GM12872 (cell line): ENCODE results near the gene FARS2.

ENCODE experiments used
- TF ChIP-seq, protein P1 (sequence below): IDR thresholded peaks from 3 replicates; pipeline ENCODE4 v1.5.1; 2011; ENCODE audit warnings: low read depth, mild to moderate bottlenecking, low read length, moderate library complexity; ENCODE audit not compliant: insufficient read depth

The FARS2 gene

DNA sequence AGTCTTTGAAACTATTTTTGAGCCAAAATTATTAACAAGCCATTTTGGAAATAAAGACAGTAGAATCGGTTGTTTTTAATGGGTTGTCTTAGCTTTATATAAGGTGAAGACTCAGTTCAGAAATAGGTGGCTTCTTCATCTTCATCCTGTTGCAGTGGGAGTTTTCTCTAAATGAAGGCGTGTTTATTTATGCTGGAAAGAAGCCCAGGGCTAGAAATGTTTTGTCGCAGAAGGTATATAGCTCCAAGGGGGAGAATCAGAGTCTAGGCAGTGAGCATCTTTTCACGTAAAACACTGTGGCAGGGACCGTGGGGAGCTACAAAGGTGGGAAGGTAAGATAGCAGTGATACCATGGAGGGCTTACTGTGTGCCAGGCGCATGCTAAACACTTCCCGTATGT is 34.3 kb downstream of the FARS2 start:
- TF ChIP-seq, protein P1, sequence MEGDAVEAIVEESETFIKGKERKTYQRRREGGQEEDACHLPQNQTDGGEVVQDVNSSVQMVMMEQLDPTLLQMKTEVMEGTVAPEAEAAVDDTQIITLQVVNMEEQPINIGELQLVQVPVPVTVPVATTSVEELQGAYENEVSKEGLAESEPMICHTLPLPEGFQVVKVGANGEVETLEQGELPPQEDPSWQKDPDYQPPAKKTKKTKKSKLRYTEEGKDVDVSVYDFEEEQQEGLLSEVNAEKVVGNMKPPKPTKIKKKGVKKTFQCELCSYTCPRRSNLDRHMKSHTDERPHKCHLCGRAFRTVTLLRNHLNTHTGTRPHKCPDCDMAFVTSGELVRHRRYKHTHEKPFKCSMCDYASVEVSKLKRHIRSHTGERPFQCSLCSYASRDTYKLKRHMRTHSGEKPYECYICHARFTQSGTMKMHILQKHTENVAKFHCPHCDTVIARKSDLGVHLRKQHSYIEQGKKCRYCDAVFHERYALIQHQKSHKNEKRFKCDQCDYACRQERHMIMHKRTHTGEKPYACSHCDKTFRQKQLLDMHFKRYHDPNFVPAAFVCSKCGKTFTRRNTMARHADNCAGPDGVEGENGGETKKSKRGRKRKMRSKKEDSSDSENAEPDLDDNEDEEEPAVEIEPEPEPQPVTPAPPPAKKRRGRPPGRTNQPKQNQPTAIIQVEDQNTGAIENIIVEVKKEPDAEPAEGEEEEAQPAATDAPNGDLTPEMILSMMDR, result no peak

DNA sequence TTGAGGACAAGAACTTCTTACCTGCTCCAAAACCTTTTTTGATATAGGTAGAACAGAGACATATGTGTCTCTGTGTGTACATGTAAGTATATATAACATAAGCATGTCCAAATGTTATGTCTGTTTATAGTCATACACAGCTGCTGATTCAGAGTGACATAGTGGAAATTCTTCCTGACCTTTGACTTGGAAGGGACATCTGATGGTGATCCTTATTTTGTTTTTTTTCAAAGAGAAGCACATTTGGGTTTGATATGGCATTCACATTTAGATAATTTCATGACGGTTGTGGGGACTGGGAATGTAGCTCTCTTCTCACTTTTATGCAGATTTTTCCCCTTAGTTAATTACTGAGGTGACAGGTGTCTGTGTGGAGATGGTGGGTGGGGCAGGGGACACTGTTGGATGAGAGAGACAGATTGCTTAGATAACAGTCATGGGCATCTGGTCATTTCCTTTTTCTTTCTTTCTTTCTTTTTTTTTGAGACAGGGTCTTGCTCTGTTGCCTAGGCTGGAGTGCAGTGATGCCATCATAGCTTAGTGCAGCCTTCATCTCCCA is 39.0 kb downstream of the FARS2 start:
- TF ChIP-seq, protein P1, result no peak

DNA sequence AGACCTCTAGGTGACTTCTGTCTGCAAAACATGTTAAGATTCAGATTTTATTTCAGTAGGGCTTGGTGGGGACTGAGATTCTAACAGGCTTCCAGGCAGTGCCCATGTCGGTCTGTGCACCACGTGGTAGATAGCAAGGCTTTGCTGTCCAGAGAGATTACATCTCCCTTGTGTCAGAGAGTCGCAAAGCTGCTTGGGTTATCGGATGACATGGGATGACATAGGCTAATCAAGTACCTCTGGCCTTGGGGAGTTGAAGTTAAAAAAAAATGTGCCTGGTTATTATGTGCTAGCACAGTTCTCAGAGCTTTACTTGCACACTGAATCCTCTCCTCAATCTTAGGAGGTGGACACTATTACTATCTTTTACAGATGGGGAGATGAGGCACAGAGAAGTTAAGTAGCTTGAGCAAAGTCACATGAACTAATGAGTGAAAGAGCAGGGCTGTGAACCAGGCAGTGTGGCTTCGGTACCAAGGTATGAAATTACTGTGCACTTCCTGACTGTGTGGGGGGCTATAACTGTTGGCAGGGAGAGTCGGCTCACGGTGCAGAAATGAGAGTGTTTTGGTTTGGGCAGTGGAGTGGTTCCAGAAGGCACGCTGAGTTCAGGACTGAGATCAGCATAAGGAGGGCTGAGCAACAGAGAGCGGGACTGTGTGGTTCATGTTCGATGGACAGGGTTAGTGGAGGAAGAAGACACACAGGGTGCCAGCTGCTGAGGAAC is 41.1 kb downstream of the FARS2 start:
- TF ChIP-seq, protein P1, result no peak

DNA sequence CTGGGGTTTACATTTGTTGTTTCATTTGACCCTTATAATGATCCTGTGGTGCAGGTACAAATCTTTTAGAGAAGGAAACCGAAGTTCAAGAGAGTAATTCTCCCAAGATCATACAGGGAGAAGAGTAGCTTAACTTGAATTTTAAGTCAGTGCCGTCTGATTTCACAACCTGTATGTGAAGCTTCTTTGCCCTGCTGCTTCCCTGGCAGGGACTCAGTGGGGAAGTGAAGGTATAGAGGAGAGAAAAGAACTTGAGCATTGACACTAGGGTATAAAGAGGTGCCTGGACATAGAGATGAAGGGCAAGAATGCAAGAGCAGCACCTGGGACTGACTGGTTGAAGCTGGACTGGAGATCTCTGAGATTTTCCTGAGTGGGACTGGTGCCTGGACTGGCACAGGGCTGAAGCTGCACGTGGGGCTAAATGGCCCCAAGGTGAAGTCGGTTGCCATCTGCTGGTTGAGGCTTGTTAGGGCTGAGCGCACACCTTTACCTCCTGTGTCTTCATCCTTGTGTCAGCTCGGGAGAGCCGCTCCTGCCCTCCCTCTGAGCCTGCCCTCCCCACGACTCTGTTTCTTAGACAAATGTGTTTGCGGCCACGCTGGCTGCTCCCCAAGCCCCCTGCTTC is 41.8 kb downstream of the FARS2 start:
- TF ChIP-seq, protein P1, result peak; percentile 97

DNA sequence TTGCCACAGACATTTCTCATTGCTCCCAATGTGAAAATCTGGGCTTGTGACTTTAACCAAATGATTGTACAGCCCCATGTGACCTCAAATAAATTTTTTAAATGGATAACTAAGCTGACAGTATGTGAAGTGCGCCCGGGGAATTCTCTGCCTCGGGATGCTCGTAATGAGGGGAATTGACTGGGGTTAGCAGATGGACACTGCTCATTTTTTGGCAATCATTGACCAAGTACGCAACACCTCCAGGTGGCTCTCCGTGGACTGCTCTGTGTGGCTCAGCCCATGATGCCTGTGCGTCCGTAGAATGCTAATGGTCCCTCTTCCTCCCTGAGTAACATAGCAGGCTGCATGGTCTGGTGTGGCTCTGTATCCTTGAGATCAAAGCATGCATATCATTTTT is 42.4 kb downstream of the FARS2 start:
- TF ChIP-seq, protein P1, result no peak

DNA sequence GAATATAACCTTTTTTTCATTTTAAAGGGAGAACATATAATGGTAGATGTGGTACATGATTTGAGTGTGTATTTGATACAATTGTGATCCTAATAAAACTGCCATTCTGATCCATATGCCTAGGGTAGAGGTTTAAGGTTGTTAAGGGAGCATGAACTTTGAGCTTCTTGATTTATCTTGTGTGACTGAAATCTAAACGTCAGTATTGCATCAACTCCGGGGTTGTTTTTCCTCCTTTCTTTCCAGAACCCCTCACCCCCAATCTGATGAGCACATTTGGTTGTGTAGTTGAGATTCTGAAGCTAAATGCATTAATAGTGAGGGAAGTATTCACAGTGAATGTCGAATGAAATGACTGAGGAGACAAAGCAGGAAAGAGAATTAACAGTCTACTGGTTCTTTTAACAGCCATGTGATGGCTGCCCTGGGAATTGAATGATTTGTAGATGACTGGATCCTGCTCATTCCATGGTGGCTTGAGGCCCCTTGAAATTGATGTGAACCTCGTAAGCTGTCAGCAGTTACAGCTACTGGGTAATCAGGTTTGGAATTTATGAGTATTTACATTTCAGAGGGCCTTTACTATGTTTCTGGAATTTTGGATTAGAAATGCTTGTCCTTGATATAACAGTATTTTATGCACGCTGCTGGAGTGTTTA is 44.8 kb downstream of the FARS2 start:
- TF ChIP-seq, protein P1, result no peak

DNA sequence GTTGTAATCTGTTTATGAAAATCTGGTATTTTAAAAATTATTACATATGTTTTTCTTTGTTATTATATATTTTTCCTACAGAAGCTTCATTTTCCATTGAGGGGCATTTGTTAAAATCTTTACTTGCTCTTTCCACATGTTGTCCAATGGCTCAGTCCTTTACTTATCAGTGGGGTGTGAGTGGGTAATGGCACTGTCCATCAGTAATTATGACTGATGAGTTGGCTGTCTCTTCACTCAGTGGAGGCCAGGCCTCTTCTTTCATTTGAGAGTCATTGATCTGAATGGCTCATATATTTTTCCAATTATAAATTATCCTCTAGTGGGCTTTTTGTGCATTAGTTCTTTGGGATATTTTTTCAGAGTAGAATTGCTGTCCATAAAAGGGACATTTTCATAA is 45.7 kb downstream of the FARS2 start:
- TF ChIP-seq, protein P1, result no peak
